GM12872 (cell line): ENCODE data around the gene ASTN2.

ENCODE experiments used
- CTCF ChIP-seq: IDR thresholded peaks from 3 replicates; pipeline ENCODE4 v1.5.1; 2011; ENCODE audit warnings: low read depth, mild to moderate bottlenecking, low read length, moderate library complexity; ENCODE audit not compliant: insufficient read depth

ASTN2 gene

GRCh38 chr9:117184173-117184572, 230.7 kb downstream of the ASTN2 start:
- TF ChIP-seq CTCF, result no peak

GRCh38 chr9:117182046-117182445, 232.8 kb downstream of the ASTN2 start:
- no peak for TF ChIP-seq CTCF

- TF ChIP-seq CTCF, result no peak
These were observed 233.9 kb downstream of the ASTN2 start for GRCh38 chr9:117180896-117181445.

- no peak for TF ChIP-seq CTCF
These were observed 236.1 kb downstream of the ASTN2 start for GRCh38 chr9:117178596-117179375.

GRCh38 chr9:117170567-117170966, 244.3 kb downstream of the ASTN2 start:
- no peak for TF ChIP-seq CTCF

- no peak for TF ChIP-seq CTCF
These were observed 245.7 kb downstream of the ASTN2 start for GRCh38 chr9:117169089-117169621.

- TF ChIP-seq CTCF, result no peak
These were observed 250.3 kb downstream of the ASTN2 start for GRCh38 chr9:117164512-117164911.
